ENCODE results near the gene POLR2E. TPM values are rescaled to one million over a fixed set of nuclear protein-coding genes. Genes with fewer than 3 reads are reported as not detected.

POLR2E gene
- 100 to 1,000 TPM in 3 of 4 donors, 10 to 100 TPM in 1; 81.6 to 136 (median 121) TPM for total RNA-seq

DNA sequence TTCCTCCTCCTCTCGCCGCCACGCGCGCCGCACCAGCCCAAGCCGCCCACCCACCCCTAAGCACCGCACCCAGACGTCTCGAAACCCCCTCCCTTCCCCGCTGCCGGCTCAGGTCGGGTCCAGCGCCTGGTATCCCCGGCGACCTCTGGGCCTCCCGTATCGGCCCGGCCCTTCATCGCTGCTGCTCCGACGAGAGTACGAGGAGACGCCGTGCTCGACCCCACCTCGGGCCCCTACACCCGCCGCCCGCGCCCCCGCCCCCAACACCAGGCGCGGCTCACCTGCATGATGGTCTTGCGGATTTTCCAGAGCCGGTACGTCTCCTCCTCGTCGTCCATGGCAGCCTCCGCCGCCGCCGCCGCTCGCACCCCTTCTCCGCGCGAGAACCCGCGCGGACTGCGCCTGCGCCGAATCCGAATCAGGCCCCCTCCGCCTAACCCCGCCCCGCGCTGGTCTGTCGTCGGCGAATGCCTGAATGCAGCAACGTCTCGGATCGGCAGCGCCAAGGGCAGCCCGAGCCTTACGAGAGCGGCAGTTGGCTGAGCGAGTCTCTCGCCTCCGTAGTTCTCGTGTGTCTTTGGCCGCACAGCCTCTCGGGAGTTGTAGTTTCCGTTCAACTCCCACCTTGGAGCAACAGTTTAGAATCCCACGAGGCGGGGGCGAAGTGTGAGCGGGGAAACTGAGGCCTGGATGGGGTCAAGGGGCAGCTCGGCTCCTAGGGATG lies at the start of gene POLR2E:
POLR2E (minus strand) TSS at position 398 of the 724 bp plus-strand sequence; CDS start at position 338, 60 bp downstream.
- peak within 1 kb of the TSS; percentile 47 to 92 (median 80) for H3K27ac ChIP-seq
- H3K27me3 ChIP-seq: no peaks in the 10 kb centered on the region
- 1% methylated on average over 26 to 36 of the region's 81 CpGs for WGBS, 2 donors
- DNase-seq (ENCODE audit: low spot score in 2 of 2): peak; percentile 95 to 96
- H3K4me1 ChIP-seq: peaks cover 0 to 67% (median 38%) of the 10 kb centered on the region in 4 donors
- H3K4me3 ChIP-seq: peak within 1 kb of the TSS; percentile 85 to 100 (median 96)
- H3K36me3 ChIP-seq: peaks cover 0 to 32% (median 7%) of the 10 kb centered on the region in 3 donors
- no peaks in the 10 kb centered on the region for H3K9me3 ChIP-seq
- TF ChIP-seq POLR2A (IDR thresholded peaks at IDR 0.05) (peak; percentile 60 to 89), EP300 (IDR thresholded peaks at IDR 0.05) (peak; percentile 91 to 96)
- TF ChIP-seq, protein P1, sequence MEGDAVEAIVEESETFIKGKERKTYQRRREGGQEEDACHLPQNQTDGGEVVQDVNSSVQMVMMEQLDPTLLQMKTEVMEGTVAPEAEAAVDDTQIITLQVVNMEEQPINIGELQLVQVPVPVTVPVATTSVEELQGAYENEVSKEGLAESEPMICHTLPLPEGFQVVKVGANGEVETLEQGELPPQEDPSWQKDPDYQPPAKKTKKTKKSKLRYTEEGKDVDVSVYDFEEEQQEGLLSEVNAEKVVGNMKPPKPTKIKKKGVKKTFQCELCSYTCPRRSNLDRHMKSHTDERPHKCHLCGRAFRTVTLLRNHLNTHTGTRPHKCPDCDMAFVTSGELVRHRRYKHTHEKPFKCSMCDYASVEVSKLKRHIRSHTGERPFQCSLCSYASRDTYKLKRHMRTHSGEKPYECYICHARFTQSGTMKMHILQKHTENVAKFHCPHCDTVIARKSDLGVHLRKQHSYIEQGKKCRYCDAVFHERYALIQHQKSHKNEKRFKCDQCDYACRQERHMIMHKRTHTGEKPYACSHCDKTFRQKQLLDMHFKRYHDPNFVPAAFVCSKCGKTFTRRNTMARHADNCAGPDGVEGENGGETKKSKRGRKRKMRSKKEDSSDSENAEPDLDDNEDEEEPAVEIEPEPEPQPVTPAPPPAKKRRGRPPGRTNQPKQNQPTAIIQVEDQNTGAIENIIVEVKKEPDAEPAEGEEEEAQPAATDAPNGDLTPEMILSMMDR (IDR thresholded peaks at IDR 0.05): no peak

DNA sequence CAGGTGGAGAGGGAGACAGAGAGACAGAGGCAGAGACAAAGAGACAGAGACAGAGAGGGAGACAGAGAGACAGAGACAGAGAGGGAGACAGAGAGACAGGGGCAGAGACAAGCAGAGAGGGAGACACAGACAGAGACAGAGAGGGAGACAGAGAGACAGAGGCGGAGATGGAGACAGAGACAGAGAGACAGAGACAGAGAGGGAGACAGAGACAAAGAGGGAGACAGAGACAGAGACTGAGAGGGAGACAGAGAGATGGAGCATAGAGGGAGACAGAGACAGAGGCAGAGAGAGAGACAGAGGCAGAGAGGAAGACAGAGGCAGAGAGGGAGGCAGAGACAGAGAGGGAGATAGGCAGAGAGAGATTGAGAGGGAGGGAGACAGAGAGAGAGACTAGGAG lies 49.6 kb upstream of the POLR2E start:
- no peak overlapping the region for H3K27ac ChIP-seq
- H3K4me1 ChIP-seq: peaks cover 0 to 22% (median 0%) of the 10 kb centered on the region in 4 donors
- H3K27me3 ChIP-seq: no peaks in the 10 kb centered on the region
- DNase-seq (ENCODE audit: low spot score in 2 of 2): no peak
- no peak for TF ChIP-seq POLR2A (IDR thresholded peaks at IDR 0.05)
- no peak for TF ChIP-seq EP300 (IDR thresholded peaks at IDR 0.05)
- TF ChIP-seq, protein P1 (IDR thresholded peaks at IDR 0.05): no peak
- WGBS, 2 donors: 86 to 97% methylated on average over 1 of the region's 1 CpG
- no peak overlapping the region for H3K4me3 ChIP-seq
- no peaks in the 10 kb centered on the region for H3K9me3 ChIP-seq
- peaks cover 0 to 83% (median 0%) of the 10 kb centered on the region in 3 donors for H3K36me3 ChIP-seq

DNA sequence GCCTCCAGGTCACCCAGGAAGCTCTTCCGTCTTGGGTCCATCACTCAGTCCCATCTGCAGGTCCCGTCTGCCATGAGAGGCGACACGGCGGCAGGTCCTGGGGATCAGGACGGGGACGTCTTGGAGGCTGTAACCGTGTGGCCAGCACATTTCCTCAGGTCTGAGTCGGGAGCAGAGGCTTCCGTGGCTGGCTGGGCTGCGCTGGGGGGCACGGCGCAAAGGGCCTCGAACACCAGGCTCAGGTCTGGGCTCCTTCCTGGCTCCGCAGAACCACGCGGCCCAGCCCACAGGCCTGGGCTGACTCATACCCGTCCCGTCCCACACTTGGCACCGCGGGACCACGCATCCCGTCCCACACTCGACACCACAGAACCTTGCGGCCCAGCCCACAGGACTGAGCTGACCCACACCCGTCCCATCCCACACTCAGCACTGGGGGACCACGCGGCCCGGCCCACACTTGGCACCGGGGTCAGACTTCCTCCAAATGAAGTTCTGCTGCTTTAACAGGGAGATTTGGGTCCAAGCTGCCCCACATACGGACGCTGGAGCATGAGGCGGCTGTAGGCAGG lies 48.7 kb upstream of the POLR2E start:
- 90 to 94% methylated on average over 30 to 33 of the region's 33 CpGs for WGBS, 2 donors
- Histone ChIP-seq H3K4me3 (no peak overlapping the region), H3K9me3 (no peaks in the 10 kb centered on the region), H3K27me3 (no peaks in the 10 kb centered on the region), H3K36me3 (peaks cover 0 to 84% (median 0%) of the 10 kb centered on the region in 3 donors), H3K4me1 (peaks cover 0 to 14% (median 0%) of the 10 kb centered on the region in 4 donors), H3K27ac (no peak overlapping the region)
- no peak for DNase-seq (ENCODE audit: low spot score in 2 of 2)
- TF ChIP-seq POLR2A (IDR thresholded peaks at IDR 0.05) (no peak), EP300 (IDR thresholded peaks at IDR 0.05) (no peak)
- TF ChIP-seq, protein P1 (IDR thresholded peaks at IDR 0.05): no peak

DNA sequence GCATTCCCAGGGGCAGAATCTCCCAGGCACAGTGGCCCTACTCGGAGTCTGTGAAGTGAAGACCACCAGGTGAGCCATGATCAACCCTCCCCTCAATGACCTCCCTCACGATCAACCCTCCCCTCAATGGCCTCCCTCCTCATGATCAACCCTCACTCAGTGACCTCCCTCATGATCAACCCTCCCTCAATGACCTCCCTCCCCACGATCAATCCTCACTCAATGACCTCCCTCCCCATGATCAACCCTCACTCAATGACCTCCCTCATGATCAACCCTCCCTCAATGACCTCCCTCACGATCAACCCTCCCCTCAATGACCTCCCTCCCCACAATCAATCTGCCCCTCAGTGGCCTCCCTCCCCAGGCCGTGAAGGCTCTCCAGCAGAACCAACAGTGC lies 46.8 kb upstream of the POLR2E start:
- Histone ChIP-seq H3K9me3 (no peaks in the 10 kb centered on the region), H3K36me3 (peaks cover 0 to 73% (median 0%) of the 10 kb centered on the region in 3 donors), H3K27me3 (no peaks in the 10 kb centered on the region), H3K4me1 (peaks cover 0 to 3% (median 0%) of the 10 kb centered on the region in 4 donors), H3K4me3 (no peak overlapping the region), H3K27ac (no peak overlapping the region)
- no peak for DNase-seq (ENCODE audit: low spot score in 2 of 2)
- TF ChIP-seq EP300 (IDR thresholded peaks at IDR 0.05) (no peak), POLR2A (IDR thresholded peaks at IDR 0.05) (no peak)
- TF ChIP-seq, protein P1 (IDR thresholded peaks at IDR 0.05): no peak
- 73 to 82% methylated on average over 5 of the region's 5 CpGs for WGBS, 2 donors
